Nephron (organoid): ENCODE results near the gene INCA1.

Source experiments
- H3K27ac Mint-ChIP-seq, 3 experiments: 2 replicates each; pipeline ENCODE4 v1.8.0; 2020; ENCODE audit warnings: mixed read lengths in 3 of 3, mild to moderate bottlenecking in 2 of 3, moderate library complexity in 1 of 3
- H3K27me3 Mint-ChIP-seq: 2 replicates; pipeline ENCODE4 v1.8.0; 2021; ENCODE audit warnings: low read depth, mild to moderate bottlenecking, moderate library complexity, mixed read lengths
- H3K36me3 Mint-ChIP-seq: 2 replicates; pipeline ENCODE4 v1.8.0; 2020; ENCODE audit warnings: low read depth, mixed read lengths
- H3K4me1 Mint-ChIP-seq: 2 replicates; pipeline ENCODE4 v1.8.0; 2020; ENCODE audit warnings: mixed read lengths
- H3K4me3 Mint-ChIP-seq, 3 experiments: 2 replicates each; pipeline ENCODE4 v1.8.0; 2020; ENCODE audit warnings: mild to moderate bottlenecking in 3 of 3, mixed read lengths in 3 of 3, moderate library complexity in 2 of 3
- H3K9me3 Mint-ChIP-seq: 2 replicates; pipeline ENCODE4 v1.8.0; 2020; ENCODE audit warnings: mixed read lengths
- CTCF ChIP-seq, 3 experiments: fragments of 200-600 bp; sonication (generic); IDR thresholded peaks; one replicate each; pipeline ENCODE4 v1.5.0; 2021; ENCODE audit warnings: antibody characterized with exemption in 3 of 3; ENCODE audit not compliant: unreplicated experiment in 3 of 3

Gene INCA1

GRCh38 chr17:4948166-4948930, 49.0 kb downstream of the INCA1 start, which contains the start of gene PFN1:
TSS of gene PFN1 (minus strand) at chr17:4948530. CDS start at chr17:4948394, 136 bp downstream.
- Mint-ChIP-seq H3K27me3 (no peaks in the 10 kb centered on the region), H3K27ac (peak within 1 kb of the TSS; percentile 98 to 99 (median 99))

GRCh38 chr17:4947411-4948165, 49.7 kb downstream of the INCA1 start:
- Mint-ChIP-seq H3K27me3 (no peaks in the 10 kb centered on the region), H3K27ac (peak overlapping the region; percentile 89 to 99 (median 99))

More at GRCh38 chr17:4948166-4948930, 49.0 kb downstream of the INCA1 start, which contains the start of gene PFN1:
- H3K4me1 Mint-ChIP-seq: peaks cover 46% of the 10 kb centered on the region
- H3K9me3 Mint-ChIP-seq: no peaks in the 10 kb centered on the region
- H3K36me3 Mint-ChIP-seq: peaks cover 31% of the 10 kb centered on the region
- TF ChIP-seq CTCF (IDR thresholded peaks at IDR 0.05; ENCODE audit: unreplicated experiment in 3 of 3): no peak
- peak within 1 kb of the TSS; percentile 95 to 98 (median 96) for H3K4me3 Mint-ChIP-seq

GRCh38 chr17:4947010-4947410, 50.3 kb downstream of the INCA1 start:
- Mint-ChIP-seq H3K4me1 (peaks cover 47% of the 10 kb centered on the region), H3K27ac (peak overlapping the region; percentile 87 to 99 (median 89)), H3K36me3 (peaks cover 43% of the 10 kb centered on the region), H3K27me3 (no peaks in the 10 kb centered on the region), H3K9me3 (no peaks in the 10 kb centered on the region), H3K4me3 (peak overlapping the region; percentile 95 to 98 (median 96))
- TF ChIP-seq CTCF (IDR thresholded peaks at IDR 0.05; ENCODE audit: unreplicated experiment in 3 of 3): no peak

More at GRCh38 chr17:4947411-4948165, 49.7 kb downstream of the INCA1 start:
- TF ChIP-seq CTCF (IDR thresholded peaks at IDR 0.05; ENCODE audit: unreplicated experiment in 3 of 3): no peak
- peak overlapping the region; percentile 95 to 98 (median 96) for H3K4me3 Mint-ChIP-seq
- H3K36me3 Mint-ChIP-seq: peaks cover 38% of the 10 kb centered on the region
- H3K4me1 Mint-ChIP-seq: peaks cover 45% of the 10 kb centered on the region
- no peaks in the 10 kb centered on the region for H3K9me3 Mint-ChIP-seq

- Mint-ChIP-seq H3K4me1 (peaks cover 49% of the 10 kb centered on the region), H3K9me3 (no peaks in the 10 kb centered on the region), H3K4me3 (peak overlapping the region; percentile 95 to 98 (median 96)), H3K27ac (peak overlapping the region; percentile 87 to 99 (median 89)), H3K27me3 (no peaks in the 10 kb centered on the region), H3K36me3 (peaks cover 48% of the 10 kb centered on the region)
- TF ChIP-seq CTCF (IDR thresholded peaks at IDR 0.05; ENCODE audit: unreplicated experiment in 3 of 3): no peak
Measured at GRCh38 chr17:4946312-4946976, 50.9 kb downstream of the INCA1 start.

DNA sequence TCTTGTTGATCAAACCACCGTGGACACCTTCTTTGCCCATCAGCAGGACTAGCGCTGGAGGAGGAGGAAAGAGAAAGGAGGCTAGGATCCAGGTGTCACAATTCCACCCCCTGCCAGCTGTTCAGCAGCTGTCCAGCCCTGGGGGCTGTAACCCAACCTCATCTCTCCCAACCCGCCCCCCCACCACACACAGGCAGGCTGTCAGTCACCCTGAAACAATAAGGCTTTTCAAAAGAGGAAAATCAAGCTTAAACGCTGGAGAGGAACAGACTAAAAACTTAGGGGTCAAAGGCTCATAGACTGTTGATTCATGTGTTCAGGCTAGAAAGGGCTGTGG, 51.4 kb downstream of the INCA1 start:
- peaks cover 53% of the 10 kb centered on the region for H3K36me3 Mint-ChIP-seq
- TF ChIP-seq CTCF (IDR thresholded peaks at IDR 0.05; ENCODE audit: unreplicated experiment in 3 of 3): no peak
- H3K4me3 Mint-ChIP-seq: peak overlapping the region; percentile 95 to 98 (median 96)
- peak overlapping the region; percentile 87 to 99 (median 89) for H3K27ac Mint-ChIP-seq
- no peaks in the 10 kb centered on the region for H3K9me3 Mint-ChIP-seq
- no peaks in the 10 kb centered on the region for H3K27me3 Mint-ChIP-seq
- peaks cover 49% of the 10 kb centered on the region for H3K4me1 Mint-ChIP-seq
